ENCODE data around the gene DPH7.

- TF ChIP-seq CTCF (IDR thresholded peaks at IDR 0.05; ENCODE audit: insufficient read depth, low read depth, low read length) (no peak), EZH2 (IDR thresholded peaks at IDR 0.05; ENCODE audit: insufficient read depth, low read length) (no peak)
Observed at GRCh38 chr9:137519553-137519952, 59.2 kb downstream of the DPH7 start.
